ENCODE data around the gene MCOLN3.
A peak's percentile ranks its signal among the peaks of the same experiment; 100 is the strongest.

Gene MCOLN3

DNA sequence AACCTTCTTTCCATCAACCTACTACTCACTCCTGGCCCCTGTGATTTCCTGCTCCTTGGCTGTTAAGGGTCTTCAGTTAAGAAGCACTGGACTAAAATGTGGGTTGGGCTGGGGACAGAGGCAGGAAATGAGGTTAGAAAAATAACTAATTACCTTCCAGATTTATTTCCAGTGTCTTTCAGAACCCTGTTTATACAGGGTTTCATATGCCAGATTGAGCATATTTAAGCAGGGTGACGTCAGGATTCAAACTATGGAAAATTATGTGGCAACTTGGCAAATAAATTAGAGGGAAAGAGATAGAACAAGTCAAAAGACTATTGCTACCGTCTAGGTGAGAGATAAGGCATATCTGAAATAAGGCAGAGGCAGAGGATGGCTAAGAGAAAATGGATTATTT, 11.7 kb upstream of the MCOLN3 start (continued):
- TF ChIP-seq ZNF341 (tag by site-specific recombination; IDR thresholded peaks at IDR 0.05; ENCODE audit: low read depth) (no peak), ZNF629 (tag by site-specific recombination; IDR thresholded peaks at IDR 0.05) (peak; percentile 75), GFI1B (tag by site-specific recombination; IDR thresholded peaks at IDR 0.05) (peak; percentile 73), ZNF433 (tag by site-specific recombination; IDR thresholded peaks at IDR 0.05; ENCODE audit: low read depth) (no peak), ZNF335 (tag by site-specific recombination; conservative IDR thresholded peaks at IDR 0.05) (peak; percentile 41; the same call in 1 of the 2 replicates), SCRT2 (tag by site-specific recombination; IDR thresholded peaks at IDR 0.05) (no peak), ZNF768 (tag by site-specific recombination; IDR thresholded peaks at IDR 0.05) (no peak), ZNF621 (tag by site-specific recombination; IDR thresholded peaks at IDR 0.05) (no peak), ZNF404 (tag by site-specific recombination; IDR thresholded peaks at IDR 0.05) (no peak), ZNF610 (tag by site-specific recombination; IDR thresholded peaks at IDR 0.05; ENCODE audit: borderline replicate concordance) (no peak), WT1 (tag by site-specific recombination; IDR thresholded peaks at IDR 0.05) (no peak), ZNF302 (tag by site-specific recombination; IDR thresholded peaks at IDR 0.05; ENCODE audit: low read depth) (no peak), ZBTB20 (tag by site-specific recombination; IDR thresholded peaks at IDR 0.05) (peak; percentile 81), ZNF561 (tag by site-specific recombination; IDR thresholded peaks at IDR 0.05; ENCODE audit: borderline replicate concordance) (no peak), ZNF560 (tag by site-specific recombination; IDR thresholded peaks at IDR 0.05; ENCODE audit: borderline replicate concordance) (no peak), ZNF785 (tag by site-specific recombination; IDR thresholded peaks at IDR 0.05) (no peak), KLF10 (tag by site-specific recombination; IDR thresholded peaks at IDR 0.05) (0 out of 2 replicates have a peak, but pooled peaks have one; percentile 42), BCL11A (tag by site-specific recombination; IDR thresholded peaks at IDR 0.05; ENCODE audit: low read depth) (no peak), ZEB2 (tag by site-specific recombination; IDR thresholded peaks at IDR 0.05) (peak; percentile 66; the same call in 1 of the 2 replicates), ZFHX2 (tag by site-specific recombination; conservative IDR thresholded peaks at IDR 0.05) (no peak), SP3 (tag by site-specific recombination; IDR thresholded peaks at IDR 0.05) (no peak), IKZF3 (tag by site-specific recombination; IDR thresholded peaks at IDR 0.05) (no peak), ZNF654 (tag by site-specific recombination; IDR thresholded peaks at IDR 0.05; ENCODE audit: low read depth) (no peak), ZBTB17 (tag by site-specific recombination; IDR thresholded peaks at IDR 0.05) (peak; percentile 19; the same call in 1 of the 2 replicates)
- TF ChIP-seq, protein P1, sequence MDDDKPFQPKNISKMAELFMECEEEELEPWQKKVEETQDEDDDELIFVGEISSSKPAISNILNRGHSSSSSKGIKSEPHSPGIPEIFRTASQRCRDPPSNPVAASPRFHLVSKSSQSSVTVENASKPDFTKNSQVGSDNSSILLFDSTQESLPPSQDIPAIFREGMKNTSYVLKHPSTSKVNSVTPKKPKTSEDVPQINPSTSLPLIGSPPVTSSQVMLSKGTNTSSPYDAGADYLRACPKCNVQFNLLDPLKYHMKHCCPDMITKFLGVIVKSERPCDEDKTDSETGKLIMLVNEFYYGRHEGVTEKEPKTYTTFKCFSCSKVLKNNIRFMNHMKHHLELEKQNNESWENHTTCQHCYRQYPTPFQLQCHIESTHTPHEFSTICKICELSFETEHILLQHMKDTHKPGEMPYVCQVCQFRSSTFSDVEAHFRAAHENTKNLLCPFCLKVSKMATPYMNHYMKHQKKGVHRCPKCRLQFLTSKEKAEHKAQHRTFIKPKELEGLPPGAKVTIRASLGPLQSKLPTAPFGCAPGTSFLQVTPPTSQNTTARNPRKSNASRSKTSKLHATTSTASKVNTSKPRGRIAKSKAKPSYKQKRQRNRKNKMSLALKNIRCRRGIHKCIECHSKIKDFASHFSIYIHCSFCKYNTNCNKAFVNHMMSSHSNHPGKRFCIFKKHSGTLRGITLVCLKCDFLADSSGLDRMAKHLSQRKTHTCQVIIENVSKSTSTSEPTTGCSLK (tag by site-specific recombination; IDR thresholded peaks at IDR 0.05), result no peak
- TF ChIP-seq, protein P2, sequence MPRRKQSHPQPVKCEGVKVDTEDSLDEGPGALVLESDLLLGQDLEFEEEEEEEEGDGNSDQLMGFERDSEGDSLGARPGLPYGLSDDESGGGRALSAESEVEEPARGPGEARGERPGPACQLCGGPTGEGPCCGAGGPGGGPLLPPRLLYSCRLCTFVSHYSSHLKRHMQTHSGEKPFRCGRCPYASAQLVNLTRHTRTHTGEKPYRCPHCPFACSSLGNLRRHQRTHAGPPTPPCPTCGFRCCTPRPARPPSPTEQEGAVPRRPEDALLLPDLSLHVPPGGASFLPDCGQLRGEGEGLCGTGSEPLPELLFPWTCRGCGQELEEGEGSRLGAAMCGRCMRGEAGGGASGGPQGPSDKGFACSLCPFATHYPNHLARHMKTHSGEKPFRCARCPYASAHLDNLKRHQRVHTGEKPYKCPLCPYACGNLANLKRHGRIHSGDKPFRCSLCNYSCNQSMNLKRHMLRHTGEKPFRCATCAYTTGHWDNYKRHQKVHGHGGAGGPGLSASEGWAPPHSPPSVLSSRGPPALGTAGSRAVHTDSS (tag by site-specific recombination; IDR thresholded peaks at IDR 0.05), result no peak
- TF ChIP-seq, protein P3, sequence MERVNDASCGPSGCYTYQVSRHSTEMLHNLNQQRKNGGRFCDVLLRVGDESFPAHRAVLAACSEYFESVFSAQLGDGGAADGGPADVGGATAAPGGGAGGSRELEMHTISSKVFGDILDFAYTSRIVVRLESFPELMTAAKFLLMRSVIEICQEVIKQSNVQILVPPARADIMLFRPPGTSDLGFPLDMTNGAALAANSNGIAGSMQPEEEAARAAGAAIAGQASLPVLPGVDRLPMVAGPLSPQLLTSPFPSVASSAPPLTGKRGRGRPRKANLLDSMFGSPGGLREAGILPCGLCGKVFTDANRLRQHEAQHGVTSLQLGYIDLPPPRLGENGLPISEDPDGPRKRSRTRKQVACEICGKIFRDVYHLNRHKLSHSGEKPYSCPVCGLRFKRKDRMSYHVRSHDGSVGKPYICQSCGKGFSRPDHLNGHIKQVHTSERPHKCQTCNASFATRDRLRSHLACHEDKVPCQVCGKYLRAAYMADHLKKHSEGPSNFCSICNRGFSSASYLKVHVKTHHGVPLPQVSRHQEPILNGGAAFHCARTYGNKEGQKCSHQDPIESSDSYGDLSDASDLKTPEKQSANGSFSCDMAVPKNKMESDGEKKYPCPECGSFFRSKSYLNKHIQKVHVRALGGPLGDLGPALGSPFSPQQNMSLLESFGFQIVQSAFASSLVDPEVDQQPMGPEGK (tag by site-specific recombination; IDR thresholded peaks at IDR 0.05), result no peak
- TF ChIP-seq, protein P4, sequence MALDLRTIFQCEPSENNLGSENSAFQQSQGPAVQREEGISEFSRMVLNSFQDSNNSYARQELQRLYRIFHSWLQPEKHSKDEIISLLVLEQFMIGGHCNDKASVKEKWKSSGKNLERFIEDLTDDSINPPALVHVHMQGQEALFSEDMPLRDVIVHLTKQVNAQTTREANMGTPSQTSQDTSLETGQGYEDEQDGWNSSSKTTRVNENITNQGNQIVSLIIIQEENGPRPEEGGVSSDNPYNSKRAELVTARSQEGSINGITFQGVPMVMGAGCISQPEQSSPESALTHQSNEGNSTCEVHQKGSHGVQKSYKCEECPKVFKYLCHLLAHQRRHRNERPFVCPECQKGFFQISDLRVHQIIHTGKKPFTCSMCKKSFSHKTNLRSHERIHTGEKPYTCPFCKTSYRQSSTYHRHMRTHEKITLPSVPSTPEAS (tag by site-specific recombination; IDR thresholded peaks at IDR 0.05), result no peak
- TF ChIP-seq, protein P5, sequence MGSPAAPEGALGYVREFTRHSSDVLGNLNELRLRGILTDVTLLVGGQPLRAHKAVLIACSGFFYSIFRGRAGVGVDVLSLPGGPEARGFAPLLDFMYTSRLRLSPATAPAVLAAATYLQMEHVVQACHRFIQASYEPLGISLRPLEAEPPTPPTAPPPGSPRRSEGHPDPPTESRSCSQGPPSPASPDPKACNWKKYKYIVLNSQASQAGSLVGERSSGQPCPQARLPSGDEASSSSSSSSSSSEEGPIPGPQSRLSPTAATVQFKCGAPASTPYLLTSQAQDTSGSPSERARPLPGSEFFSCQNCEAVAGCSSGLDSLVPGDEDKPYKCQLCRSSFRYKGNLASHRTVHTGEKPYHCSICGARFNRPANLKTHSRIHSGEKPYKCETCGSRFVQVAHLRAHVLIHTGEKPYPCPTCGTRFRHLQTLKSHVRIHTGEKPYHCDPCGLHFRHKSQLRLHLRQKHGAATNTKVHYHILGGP (tag by site-specific recombination; IDR thresholded peaks at IDR 0.05), result no peak
- TF ChIP-seq, protein P6, sequence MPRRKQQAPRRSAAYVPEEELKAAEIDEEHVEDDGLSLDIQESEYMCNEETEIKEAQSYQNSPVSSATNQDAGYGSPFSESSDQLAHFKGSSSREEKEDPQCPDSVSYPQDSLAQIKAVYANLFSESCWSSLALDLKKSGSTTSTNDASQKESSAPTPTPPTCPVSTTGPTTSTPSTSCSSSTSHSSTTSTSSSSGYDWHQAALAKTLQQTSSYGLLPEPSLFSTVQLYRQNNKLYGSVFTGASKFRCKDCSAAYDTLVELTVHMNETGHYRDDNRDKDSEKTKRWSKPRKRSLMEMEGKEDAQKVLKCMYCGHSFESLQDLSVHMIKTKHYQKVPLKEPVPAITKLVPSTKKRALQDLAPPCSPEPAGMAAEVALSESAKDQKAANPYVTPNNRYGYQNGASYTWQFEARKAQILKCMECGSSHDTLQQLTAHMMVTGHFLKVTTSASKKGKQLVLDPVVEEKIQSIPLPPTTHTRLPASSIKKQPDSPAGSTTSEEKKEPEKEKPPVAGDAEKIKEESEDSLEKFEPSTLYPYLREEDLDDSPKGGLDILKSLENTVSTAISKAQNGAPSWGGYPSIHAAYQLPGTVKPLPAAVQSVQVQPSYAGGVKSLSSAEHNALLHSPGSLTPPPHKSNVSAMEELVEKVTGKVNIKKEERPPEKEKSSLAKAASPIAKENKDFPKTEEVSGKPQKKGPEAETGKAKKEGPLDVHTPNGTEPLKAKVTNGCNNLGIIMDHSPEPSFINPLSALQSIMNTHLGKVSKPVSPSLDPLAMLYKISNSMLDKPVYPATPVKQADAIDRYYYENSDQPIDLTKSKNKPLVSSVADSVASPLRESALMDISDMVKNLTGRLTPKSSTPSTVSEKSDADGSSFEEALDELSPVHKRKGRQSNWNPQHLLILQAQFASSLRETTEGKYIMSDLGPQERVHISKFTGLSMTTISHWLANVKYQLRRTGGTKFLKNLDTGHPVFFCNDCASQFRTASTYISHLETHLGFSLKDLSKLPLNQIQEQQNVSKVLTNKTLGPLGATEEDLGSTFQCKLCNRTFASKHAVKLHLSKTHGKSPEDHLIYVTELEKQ (tag by site-specific recombination; IDR thresholded peaks at IDR 0.05; ENCODE audit: borderline replicate concordance), result no peak
